Sigmoid colon (tissue), 4 donors: ENCODE data around the gene PPFIA3.

ENCODE experiments used
- POLR2A ChIP-seq, 2 donors: fragments of 450-650 bp; IDR thresholded peaks; one replicate each; pipeline ENCODE4 v1.6.1; 2016; ENCODE audit warnings: antibody characterized with exemption in 2 of 2, mild to moderate bottlenecking in 2 of 2, moderate library complexity in 2 of 2
- POLR2AphosphoS5 ChIP-seq, 4 donors: sonication (generic); formaldehyde crosslinking; IDR thresholded peaks; one replicate each; pipeline ENCODE4 v1.6.1; 2017; ENCODE audit warnings: antibody characterized with exemption in 4 of 4

DNA sequence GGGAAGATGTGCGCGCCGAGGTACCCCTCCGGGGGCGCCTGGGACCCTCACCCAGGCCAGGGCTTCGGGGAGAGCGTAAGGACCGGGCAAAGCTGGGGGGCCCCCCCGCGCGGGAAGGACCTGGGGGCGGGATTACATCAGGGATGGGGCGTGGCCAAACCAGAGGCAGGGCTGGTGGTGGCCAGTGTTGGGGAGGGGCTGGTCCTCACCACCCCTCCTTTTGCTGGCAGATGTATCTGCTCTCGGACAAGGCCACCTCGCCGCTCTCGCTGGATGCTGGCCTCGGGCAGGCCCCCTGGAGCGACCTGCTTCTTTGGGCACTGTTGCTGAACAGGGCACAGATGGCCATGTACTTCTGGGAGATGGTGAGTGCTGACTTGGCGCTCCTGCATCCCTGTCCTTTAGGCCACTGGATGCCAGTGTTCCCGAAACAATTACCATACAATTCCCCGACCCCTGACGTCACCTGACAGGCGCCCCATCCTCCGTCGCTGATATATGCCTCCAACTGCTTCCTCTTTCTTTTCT, 63.6 kb downstream of the PPFIA3 start:
- no peak for TF ChIP-seq POLR2A (IDR thresholded peaks at IDR 0.05)
- no peak for TF ChIP-seq POLR2AphosphoS5 (IDR thresholded peaks at IDR 0.05)
